DND-41 (cell line): ENCODE data around the gene RAD51B.

ENCODE experiments used
- ATAC-seq: fragments of 200-7000 bp; cut with Tn5 transposase; 3 replicates; pipeline ENCODE4 v1.9.1; 2021; ENCODE audit warnings: low read depth; ENCODE audit not compliant: insufficient read depth
- DNase-seq: peaks from one replicate; pipeline ENCODE4 v3.0.0-alpha.2; 2020
- H2AFZ ChIP-seq: 2 replicates; pipeline ENCODE4 v1.6.0; 2012; ENCODE audit warnings: low read depth, low read length
- H3K27ac ChIP-seq: 2 replicates; pipeline ENCODE4 v1.5.1; 2012; ENCODE audit warnings: low read length, inconsistent platforms
- H3K27me3 ChIP-seq: fragments of 200-600 bp; sonication (generic); 2 replicates; pipeline ENCODE4 v1.6.0; 2012; ENCODE audit warnings: low read length, mild to moderate bottlenecking, inconsistent platforms; ENCODE audit not compliant: insufficient read depth, poor library complexity
- H3K36me3 ChIP-seq: 2 replicates; pipeline ENCODE4 v1.5.1; 2012; ENCODE audit warnings: low read length, inconsistent platforms; ENCODE audit not compliant: insufficient read depth
- H3K4me1 ChIP-seq: 2 replicates; pipeline ENCODE4 v1.5.1; 2012; ENCODE audit warnings: mild to moderate bottlenecking, low read length; ENCODE audit not compliant: insufficient read depth
- H3K4me2 ChIP-seq: 2 replicates; pipeline ENCODE4 v1.6.0; 2012; ENCODE audit warnings: mild to moderate bottlenecking, moderate library complexity, low read length, inconsistent platforms; ENCODE audit not compliant: insufficient read depth
- H3K4me3 ChIP-seq, 2 experiments: fragments of 200-600 bp in 1 of 2; shearing (Covaris generic) in 1 of 2; 2 replicates each; pipeline ENCODE4 v1.5.1; 2012 to 2016; ENCODE audit warnings: inconsistent platforms in 2 of 2, low read length in 2 of 2, mild to moderate bottlenecking in 2 of 2, low read depth in 1 of 2, moderate library complexity in 1 of 2
- H3K79me2 ChIP-seq: 2 replicates; pipeline ENCODE4 v1.6.0; 2012; ENCODE audit warnings: low read length, inconsistent platforms; ENCODE audit not compliant: insufficient read depth
- H3K9ac ChIP-seq: 2 replicates; pipeline ENCODE4 v1.6.0; 2012; ENCODE audit warnings: low read depth, mild to moderate bottlenecking, inconsistent platforms, low read length, moderate library complexity
- H3K9me3 ChIP-seq: 2 replicates; pipeline ENCODE4 v1.5.1; 2012; ENCODE audit warnings: low read length, moderate library complexity, mild to moderate bottlenecking, inconsistent platforms; ENCODE audit not compliant: insufficient read depth, severe bottlenecking
- H4K20me1 ChIP-seq: 2 replicates; pipeline ENCODE4 v1.6.0; 2012; ENCODE audit warnings: low read length; ENCODE audit not compliant: insufficient read depth
- EZH2 ChIP-seq: IDR thresholded peaks from 3 replicates; pipeline ENCODE4 v1.6.1; 2012; ENCODE audit warnings: borderline replicate concordance, low read depth, mild to moderate bottlenecking, moderate library complexity, low read length, inconsistent platforms; ENCODE audit not compliant: severe bottlenecking
- TF ChIP-seq, protein P1 (sequence below): IDR thresholded peaks from 2 replicates; pipeline ENCODE4 v1.5.1; 2012; ENCODE audit warnings: borderline replicate concordance, low read length, moderate library complexity, mild to moderate bottlenecking; ENCODE audit not compliant: poor library complexity, severe bottlenecking; ENCODE audit errors: extremely low read depth

RAD51B gene

DNA sequence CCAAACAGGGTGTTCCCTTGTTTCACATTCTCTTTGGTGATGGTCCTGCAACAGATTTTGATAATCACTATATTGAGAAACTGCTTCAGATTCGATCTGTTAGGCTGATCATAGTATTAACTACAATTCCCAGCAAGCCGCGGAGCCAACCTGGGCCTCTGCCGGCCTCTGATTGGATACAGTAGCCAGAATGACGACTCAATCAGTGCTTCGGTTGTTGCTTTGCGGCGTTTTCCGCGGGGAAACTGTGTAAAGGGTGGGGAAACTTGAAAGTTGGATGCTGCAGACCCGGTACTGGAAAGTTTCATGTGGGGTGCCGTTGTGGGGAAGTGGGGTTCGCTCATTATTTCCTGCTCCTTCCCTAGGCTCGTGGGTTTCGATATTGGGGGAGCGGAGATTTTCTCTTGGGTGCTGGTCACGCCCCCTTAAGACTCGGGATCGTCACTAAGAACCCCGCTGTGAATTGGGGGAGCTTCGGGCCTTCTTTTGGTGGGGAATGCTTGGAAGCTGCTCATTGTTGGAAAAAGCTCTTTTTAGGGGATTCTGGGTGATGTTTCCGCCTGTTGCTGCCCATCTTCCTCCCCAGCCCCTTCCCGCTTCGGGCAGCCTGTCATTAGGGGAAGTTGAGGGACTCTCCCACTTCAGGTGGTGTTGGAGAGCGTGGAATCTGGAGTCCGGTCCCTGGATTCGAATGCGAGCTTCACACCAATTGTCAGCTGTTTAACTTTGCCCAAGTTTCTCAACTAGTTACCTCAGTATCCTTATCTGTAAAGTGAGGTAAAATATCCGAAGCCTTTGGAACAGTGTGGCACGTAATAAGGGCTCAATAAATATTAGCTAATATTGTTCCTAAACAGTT is at the start of gene RAD51B:
Gene RAD51B, plus strand, starts transcription at position 217 of the 859 bp plus-strand sequence.
- DNase-seq, result peak; percentile 90
- H3K27me3 ChIP-seq, result no peaks in the 10 kb centered on the region
- H3K4me2 ChIP-seq, result peak within 1 kb of the TSS; percentile 91
- H3K79me2 ChIP-seq, result peaks cover 48% of the 10 kb centered on the region
- peaks cover 8% of the 10 kb centered on the region; the same call in 1 of the 2 replicates for H3K36me3 ChIP-seq
- peak within 1 kb of the TSS; percentile 34 to 70 for H3K4me3 ChIP-seq
- peak within 1 kb of the TSS; percentile 90 for H2AFZ ChIP-seq
- no peaks in the 10 kb centered on the region for H4K20me1 ChIP-seq
- ATAC-seq, result peak; percentile 80
- TF ChIP-seq EZH2, result no peak
- TF ChIP-seq, protein P1, sequence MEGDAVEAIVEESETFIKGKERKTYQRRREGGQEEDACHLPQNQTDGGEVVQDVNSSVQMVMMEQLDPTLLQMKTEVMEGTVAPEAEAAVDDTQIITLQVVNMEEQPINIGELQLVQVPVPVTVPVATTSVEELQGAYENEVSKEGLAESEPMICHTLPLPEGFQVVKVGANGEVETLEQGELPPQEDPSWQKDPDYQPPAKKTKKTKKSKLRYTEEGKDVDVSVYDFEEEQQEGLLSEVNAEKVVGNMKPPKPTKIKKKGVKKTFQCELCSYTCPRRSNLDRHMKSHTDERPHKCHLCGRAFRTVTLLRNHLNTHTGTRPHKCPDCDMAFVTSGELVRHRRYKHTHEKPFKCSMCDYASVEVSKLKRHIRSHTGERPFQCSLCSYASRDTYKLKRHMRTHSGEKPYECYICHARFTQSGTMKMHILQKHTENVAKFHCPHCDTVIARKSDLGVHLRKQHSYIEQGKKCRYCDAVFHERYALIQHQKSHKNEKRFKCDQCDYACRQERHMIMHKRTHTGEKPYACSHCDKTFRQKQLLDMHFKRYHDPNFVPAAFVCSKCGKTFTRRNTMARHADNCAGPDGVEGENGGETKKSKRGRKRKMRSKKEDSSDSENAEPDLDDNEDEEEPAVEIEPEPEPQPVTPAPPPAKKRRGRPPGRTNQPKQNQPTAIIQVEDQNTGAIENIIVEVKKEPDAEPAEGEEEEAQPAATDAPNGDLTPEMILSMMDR, result no peak
- H3K27ac ChIP-seq, result peak within 1 kb of the TSS; percentile 76
- peaks cover 41% of the 10 kb centered on the region for H3K4me1 ChIP-seq
- peak within 1 kb of the TSS; percentile 71 for H3K9ac ChIP-seq
- H3K9me3 ChIP-seq, result no peaks in the 10 kb centered on the region

DNA sequence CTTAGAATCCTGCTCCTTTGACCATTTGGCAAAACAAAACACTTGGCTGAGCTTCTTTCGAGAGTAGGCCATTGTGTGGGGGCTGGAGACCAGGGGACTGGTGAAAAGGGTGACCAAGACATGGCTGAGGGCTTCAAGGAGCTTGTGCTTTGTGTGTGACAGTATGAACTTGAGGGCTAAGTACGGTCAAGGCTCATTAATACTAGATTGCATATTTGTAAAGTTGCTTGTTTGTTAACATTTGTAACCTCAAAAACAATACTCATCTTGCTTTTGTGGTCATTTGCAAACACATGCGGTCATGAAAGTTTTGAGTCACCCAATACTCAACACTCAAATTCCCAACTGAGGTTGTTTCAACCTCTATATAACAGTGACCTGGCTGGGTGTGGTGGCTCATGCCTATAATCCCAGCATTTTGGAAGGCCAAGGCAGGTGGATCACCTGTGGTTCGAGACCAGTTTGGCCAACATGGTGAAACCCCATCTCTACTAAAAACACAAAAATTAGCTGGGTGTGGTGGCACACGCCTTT is 45.7 kb upstream of the RAD51B start:
- no peak overlapping the region for H3K9ac ChIP-seq
- H3K4me3 ChIP-seq, result no peak overlapping the region
- H3K27me3 ChIP-seq, result no peaks in the 10 kb centered on the region
- no peaks in the 10 kb centered on the region for H3K79me2 ChIP-seq
- H3K36me3 ChIP-seq, result peaks cover 85% of the 10 kb centered on the region
- no peak for TF ChIP-seq EZH2
- TF ChIP-seq, protein P1, result no peak
- DNase-seq (no peak), ATAC-seq (no peak)
- H4K20me1 ChIP-seq, result no peaks in the 10 kb centered on the region
- no peaks in the 10 kb centered on the region for H3K9me3 ChIP-seq
- no peaks in the 10 kb centered on the region for H3K4me1 ChIP-seq
- H2AFZ ChIP-seq, result no peak overlapping the region
- H3K4me2 ChIP-seq, result no peak overlapping the region
- no peak overlapping the region for H3K27ac ChIP-seq

DNA sequence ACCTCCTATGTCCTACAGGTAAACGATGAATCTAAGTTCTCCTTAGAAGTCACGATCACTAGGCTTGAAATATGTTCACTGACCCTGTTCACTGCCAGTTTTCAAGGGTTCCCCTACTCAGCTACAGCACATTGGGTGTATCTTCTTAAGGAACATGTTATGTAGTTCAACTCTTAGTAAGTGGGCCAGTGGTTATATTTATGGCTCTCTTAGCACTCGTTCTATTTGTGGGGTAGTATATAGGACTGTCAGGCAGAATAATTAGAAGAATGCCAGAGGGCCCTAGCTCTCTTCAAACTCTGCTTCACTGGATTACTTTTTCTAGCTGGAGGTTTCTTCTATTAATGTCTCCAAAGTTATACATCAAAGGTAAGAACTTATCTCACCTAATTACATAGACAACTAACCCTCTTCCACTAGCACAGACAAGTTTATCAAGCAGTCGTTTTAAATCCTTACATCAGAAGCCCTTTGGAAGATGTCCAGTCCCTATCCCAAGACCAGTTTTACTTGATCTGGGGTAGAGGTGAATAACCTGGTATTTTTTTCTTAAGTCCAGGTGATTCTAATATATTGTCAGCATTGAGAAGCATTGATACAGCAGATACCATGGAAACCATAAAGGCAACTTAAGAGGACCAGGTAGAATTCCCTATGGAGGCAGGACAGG is 42.8 kb upstream of the RAD51B start:
- Histone ChIP-seq H4K20me1 (no peaks in the 10 kb centered on the region), H3K27me3 (no peaks in the 10 kb centered on the region), H3K4me2 (no peak overlapping the region), H3K4me3 (no peak overlapping the region), H3K9ac (no peak overlapping the region), H3K79me2 (no peaks in the 10 kb centered on the region), H3K27ac (no peak overlapping the region), H3K36me3 (peaks cover 85% of the 10 kb centered on the region), H3K4me1 (no peaks in the 10 kb centered on the region), H2AFZ (no peak overlapping the region), H3K9me3 (no peaks in the 10 kb centered on the region)
- DNase-seq (no peak), ATAC-seq (no peak)
- TF ChIP-seq, protein P1, result no peak
- TF ChIP-seq EZH2, result no peak
